HG02678 (cell line): Measurements from ENCODE around the gene OPCML.

Source experiments
- ATAC-seq: cut with Tn5 transposase; IDR thresholded peaks from one replicate; pipeline ENCODE4 v1.9.1; 2021; ENCODE audit warnings: mild to moderate bottlenecking, moderate library complexity; ENCODE audit not compliant: unreplicated experiment

The OPCML gene

GRCh38 chr11:132464939-132465338 lies 1067.4 kb downstream of the OPCML start:
- no peak for ATAC-seq

- ATAC-seq = no peak
Measured at GRCh38 chr11:132464003-132464342, 1068.3 kb downstream of the OPCML start.

DNA sequence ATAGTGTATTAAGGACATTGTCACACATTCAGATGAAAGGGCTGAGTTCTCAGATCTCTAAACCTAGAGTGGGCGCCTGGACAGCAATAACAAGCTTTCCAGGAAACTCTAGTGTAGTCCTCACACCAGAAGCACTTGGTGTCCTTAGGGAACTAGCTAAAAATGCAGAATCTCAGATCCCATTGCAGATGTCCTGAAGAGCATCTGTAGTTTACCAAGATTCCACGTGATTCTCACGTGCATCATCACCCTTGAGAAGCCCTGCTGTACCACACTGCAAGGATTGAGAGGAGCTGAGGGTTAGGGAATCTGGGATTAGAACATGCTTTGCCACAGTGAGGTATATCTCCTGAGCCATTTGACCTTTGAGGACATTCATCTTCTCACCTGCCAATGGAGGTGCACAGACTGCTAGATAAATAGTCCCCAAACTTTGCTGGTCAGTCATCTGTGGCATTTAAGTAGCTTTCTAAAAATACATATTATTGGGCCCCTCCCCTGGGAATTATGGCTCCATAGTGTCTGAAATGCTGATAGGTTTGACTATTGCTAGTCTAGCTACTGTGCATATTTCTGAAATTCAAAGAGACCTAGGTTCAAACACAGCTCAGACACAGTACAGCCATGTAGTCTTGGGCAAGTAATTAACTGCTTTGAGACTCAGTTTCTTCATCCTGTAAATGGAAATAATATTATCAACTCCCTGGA lies 1068.9 kb downstream of the OPCML start:
- ATAC-seq = no peak

- ATAC-seq = no peak
Measured at GRCh38 chr11:132459736-132460135, 1072.6 kb downstream of the OPCML start.

DNA sequence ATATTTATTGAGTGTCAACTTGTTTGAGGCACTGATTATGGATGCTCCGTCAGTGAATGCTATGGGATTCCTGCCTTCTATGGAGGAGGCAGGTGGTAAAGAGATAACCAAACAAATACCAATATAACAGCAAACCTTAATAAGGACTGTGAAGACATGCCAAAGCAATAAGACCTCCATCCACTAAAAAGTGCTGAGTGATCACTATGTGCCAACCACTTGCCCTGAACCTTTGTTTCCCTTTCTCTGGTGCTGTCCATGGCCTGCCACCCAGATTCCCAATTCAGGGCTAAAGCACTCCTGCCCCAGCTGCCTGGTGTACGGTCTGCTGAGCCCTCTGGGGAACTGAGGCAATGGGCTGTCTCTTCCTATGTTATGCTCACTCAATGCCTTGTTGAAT lies 1074.9 kb downstream of the OPCML start:
- ATAC-seq = no peak

GRCh38 chr11:132456751-132457328 lies 1075.5 kb downstream of the OPCML start:
- ATAC-seq = no peak

DNA sequence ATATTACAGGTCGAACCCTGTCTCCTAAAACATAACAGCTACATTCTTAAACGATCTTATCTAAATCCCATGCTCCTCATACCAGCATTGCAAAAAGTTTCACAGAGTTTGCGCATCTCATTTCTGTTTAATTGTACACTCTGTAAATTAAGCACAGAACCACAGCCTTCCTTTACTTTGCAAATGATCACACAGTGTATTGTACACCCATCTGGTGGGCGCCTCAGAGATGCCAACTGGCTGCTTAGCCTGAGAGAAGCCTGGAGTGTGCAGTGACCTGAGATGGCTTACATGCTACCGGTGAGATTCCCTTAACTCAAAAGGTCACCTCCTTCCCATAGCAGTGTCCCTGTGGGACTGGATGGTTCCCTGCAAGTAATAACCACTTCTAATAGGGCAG lies 1077.3 kb downstream of the OPCML start:
- ATAC-seq = no peak

DNA sequence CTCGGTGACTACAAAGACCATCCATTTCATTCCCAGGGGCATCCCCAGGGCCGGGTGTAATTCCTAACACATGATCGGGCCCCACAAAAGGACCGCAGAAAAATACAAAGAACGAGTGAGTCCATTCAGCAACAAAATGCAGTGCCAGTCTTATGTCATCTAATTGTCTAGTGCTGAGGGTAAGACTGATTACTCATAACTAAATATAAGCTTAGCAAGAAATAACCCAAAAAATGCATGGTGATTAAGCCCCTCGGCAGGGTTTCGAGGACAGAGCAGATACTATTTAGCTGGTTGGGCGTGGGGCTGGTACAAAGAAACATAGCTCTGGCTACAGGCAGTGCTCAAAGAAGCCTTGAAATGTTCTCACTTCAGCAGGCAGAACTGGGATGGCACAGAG lies 1078.9 kb downstream of the OPCML start:
- ATAC-seq = no peak

DNA sequence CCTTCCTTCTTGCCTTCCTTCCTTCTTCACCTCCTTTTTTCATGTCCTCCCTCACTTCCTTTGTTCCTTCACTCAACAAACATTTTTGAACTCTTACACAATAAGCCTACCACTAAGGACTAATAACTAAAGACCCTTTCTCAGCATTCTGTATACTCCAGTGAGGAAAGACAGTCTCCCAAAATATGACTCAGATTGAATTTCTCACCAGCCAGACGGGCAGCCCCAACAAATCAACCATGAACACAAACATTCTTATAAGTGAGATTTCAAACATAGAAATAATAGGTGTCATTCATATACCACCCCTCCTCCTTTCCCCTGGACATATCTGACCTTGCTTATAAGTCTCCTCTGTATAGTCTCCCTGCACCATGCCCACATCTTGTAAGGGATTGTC lies 1079.7 kb downstream of the OPCML start:
- no peak for ATAC-seq

DNA sequence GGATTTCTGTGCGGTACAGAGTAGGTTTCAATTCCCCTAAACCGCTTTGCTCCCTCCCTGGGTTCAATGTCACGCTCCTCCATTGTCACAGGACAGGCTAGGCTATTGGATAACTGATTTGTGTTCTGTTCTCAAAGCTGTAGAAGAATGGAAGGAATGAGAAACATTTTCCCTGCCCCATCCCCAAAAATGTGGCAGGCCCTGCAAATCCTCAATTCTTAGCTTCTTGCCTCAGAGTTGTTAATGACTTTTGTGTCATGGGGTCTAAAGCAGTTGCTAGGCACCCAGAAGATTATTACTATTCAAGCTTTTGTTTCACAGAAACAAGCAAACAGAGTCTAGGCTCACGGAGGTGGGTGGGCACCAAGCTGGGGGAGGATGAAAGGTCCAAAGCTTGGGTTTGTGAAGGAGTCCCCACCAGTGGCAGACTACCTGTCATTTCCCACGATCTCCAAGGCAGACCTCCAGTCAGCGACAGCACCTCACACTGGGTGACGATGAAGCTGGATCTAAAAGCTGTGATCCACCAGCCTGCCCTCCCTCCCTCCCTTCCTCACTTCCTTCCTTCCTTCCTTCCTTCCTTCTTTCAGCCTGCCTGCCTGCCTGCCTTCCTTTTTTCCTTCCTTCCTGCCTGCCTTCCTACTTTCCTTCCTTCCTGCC lies 1080.2 kb downstream of the OPCML start:
- ATAC-seq = no peak

DNA sequence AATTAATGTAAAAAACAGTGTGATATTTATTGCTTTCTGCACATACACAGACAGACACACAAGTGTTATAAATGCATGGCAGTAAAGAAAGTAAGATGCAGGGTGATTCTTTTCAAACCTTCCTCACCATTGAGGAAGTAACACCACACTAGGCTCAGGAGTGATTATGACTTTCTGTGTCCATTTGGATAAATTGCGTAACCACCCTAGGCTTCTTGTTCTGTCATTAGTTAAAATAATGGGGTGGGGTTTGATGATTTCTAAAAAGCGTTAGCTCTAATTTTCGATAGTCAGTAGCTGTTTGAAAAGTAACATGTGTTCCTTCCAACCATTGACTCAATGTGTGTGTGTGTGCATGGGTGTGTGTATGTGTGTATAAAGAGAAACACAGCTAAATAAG lies 1081.7 kb downstream of the OPCML start:
- ATAC-seq = no peak

DNA sequence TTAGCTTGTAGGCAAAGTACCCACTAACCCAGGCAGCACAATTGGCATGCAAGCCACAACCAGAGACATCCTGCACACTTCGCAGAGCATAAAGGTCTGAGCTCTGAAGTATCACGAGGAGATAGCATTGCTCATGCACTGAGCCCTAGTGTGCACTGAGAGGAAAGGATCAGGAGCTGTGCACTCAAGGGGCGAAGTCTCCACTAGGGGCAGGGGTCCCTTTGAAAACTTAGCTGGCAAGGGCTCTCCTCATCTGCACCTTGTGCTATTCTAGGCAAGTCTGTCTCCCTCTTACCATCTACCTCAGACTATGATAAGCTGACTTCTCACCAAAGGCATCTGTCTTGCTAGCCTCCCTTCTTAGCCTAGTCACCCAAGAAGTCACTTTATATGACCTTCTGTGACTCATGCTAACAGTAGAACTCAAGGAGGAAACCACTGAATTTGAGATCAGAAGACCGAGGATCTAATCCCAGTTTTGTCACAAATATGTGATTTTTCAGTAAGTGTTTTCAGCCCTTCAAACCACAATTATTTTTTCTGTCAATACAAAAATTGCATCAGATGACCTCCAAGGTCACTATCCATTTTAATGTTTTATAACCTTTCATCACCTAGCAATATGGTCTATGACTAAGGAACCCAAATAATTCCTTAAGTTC lies 1083.8 kb downstream of the OPCML start:
- ATAC-seq = no peak

DNA sequence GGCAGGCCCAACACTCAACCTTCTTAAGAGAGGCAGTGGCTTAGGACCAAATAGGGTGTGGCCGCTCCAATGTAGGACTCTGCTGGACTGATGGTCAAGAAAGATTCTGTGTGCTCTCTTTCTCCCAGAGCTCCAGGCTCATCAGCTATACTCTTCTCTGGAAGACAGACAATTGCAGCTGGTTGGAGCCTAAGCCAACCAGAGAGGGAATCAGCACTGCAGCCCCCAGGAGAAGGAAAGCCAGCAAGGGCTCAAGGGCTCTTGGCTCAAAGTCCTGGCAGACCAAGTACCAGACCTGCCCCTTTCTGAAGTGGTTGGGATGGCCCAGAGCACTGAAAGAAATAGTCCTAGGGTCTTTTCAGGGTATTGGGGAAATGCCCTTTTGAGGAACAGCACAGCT lies 1084.5 kb downstream of the OPCML start:
- ATAC-seq = no peak

DNA sequence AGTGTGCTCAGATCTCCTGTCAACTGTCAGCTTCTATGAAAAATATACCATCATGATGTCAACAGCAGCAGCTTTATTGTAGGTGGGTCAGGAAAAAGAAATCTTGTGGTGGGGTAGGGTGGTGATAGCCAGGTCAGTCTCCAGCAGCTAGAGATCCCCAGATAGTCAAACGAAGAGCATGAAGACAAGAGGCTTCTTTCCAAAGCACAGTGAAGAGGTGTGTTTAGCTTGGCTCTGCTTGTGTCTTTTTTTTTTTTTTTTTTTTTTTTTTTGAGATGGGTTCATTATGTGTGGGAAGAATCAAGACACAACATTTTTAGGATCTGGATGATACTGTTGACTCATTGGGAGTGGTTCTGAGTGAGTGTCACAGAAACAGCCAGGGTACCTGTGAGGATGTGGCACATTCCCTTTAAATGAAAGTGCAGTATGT lies 1086.4 kb downstream of the OPCML start:
- no peak for ATAC-seq

DNA sequence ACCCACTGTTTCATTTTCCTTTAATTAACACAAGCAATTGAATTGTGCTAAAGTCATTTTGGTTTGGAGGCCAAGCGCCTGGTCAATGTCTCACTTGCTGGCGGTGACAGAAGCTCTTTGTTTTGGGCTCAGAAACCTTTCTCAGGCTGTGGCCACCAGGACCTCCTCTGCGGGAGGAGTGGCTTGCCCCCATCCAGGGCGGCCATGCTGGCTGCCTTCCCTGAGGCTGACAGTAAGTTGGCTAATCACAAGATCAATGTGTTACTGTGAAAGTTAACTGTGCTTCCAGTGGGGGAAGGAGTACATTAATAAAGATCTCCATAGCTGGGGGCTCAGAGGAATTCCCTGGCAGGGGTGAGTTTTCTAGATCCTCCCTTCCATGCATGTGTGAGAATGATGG lies 1087.4 kb downstream of the OPCML start:
- ATAC-seq = no peak

- ATAC-seq = no peak
Measured at GRCh38 chr11:132439711-132440255, 1092.5 kb downstream of the OPCML start.

DNA sequence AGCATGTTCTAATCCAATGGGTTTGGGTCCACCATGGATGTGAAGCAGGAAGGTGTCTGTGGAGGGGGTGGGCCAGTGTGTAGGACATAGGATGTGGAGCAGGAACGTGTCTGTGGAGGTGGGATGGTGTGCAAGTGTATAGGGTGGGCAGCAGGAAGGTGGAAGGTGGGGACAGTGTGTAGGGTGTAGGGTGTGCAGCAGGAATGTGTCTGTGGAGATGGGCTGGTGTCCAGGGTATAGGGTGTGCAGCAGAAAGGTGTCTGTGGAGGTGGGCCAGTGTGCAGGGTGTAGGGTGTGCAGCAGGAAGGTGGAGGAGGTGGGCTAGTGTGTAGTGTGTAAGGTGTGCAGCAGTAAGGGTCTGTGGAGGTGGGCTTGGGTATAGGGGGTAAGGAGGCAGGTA lies 1093.9 kb downstream of the OPCML start:
- no peak for ATAC-seq

GRCh38 chr11:132430429-132431062 lies 1101.8 kb downstream of the OPCML start:
- no peak for ATAC-seq

GRCh38 chr11:132429685-132430084 lies 1102.6 kb downstream of the OPCML start:
- ATAC-seq = no peak

DNA sequence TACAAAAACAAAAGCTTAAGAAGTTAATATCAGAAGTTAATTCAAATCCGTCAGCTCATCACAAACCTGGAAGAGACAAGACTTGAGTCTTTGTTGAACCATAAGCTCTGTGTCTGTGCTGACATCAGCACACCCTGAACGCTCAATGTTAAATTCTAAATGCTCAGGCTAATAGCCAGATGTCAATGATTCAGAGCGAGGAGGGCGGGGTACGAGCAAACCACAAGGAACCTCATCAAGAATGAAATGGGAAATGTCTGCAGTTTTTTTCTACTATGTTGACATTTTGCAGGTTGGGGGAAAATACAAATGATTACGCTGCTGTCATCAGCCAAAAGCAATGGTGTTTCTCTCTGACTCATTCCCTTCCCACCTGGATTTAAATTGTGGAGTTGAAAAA lies 1104.7 kb downstream of the OPCML start:
- ATAC-seq = no peak

GRCh38 chr11:132424433-132424832 lies 1107.9 kb downstream of the OPCML start:
- no peak for ATAC-seq
